T-helper 9 cell (primary cell): ENCODE results near the gene ACSM6.
"Not testable (repeated sequence)": the region's sequence is repeated elsewhere in the genome, so short reads cannot be mapped to it uniquely, and the experiment has no call there.

Experiments used
- DNase-seq: peaks from one replicate; pipeline ENCODE4 v3.0.0-alpha.2; 2020

ACSM6 gene

DNA sequence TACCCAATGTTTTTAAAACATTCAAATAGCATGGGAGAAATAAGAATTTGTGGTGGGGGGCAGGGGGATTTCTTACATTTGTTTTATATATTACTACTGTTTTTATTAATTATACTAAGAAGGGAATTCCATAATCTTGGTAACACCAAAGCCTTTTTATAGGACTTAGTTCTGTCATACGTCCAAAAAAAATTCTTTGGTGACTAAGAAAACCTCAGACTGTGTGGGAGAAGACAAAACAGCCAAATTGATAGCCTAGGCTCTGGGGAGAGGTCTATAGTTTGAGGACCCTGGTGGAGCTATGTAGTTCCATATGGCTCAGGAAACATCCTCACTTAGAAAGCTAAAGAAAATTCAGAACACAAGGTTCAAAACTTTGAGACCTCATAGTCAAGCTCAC is 23.4 kb downstream of the ACSM6 start:
- no peak for DNase-seq

DNA sequence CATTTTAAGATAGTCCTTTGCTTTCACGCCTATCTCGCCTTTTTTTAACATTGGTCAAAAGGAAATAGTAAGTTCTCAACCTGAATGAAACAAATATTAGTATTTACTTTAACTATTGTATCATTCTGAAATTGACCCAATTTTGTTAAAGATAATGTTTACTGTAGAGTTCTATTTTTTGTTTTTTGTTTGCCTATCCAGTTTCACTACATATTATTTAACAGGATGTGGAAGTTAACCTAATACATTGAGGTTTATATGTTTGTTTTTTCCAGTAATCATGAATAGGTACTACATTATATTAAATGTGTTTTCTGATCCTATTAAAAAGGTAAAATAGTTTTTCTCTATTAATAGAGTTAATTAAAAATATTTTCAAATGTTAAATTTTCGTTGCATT is 26.5 kb downstream of the ACSM6 start:
- DNase-seq: no peak

DNA sequence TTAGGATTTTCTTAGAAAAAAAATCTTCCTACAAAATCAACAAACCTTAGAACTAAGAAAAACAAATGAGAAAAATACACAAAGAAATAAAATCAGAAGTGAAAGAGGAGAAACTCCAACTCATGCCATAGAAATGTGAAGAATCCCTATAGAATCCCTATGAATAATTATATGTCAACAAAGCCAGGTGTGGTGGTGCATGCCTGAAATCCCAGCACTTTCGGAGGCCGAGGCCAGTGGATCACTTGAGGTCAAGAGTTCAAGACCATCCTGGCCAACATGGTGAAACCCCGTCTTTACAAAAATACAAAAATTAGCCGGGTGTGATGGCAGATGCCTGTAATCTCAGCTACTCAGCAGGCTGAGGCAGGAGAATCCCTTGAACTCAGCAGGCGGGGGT is 27.1 kb downstream of the ACSM6 start:
- DNase-seq: no peak

DNA sequence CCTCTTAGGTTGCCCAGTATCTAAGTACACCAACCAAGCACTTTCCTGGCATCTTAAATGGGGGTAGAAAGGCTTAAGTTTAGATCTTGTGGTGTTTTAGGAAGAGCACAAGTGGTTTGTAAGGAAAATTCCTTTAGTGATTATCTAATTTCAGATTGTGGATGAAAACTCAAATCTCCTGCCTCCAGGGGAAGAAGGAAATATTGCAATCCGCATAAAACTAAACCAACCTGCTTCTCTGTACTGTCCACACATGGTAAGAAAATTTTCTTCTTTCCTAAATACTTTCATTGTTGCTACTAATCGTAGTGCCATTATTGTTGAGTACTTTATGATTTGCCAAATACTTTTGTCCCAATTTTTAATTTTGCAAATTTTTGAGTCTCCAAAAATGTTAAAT is 31.1 kb downstream of the ACSM6 start:
- no peak for DNase-seq

DNA sequence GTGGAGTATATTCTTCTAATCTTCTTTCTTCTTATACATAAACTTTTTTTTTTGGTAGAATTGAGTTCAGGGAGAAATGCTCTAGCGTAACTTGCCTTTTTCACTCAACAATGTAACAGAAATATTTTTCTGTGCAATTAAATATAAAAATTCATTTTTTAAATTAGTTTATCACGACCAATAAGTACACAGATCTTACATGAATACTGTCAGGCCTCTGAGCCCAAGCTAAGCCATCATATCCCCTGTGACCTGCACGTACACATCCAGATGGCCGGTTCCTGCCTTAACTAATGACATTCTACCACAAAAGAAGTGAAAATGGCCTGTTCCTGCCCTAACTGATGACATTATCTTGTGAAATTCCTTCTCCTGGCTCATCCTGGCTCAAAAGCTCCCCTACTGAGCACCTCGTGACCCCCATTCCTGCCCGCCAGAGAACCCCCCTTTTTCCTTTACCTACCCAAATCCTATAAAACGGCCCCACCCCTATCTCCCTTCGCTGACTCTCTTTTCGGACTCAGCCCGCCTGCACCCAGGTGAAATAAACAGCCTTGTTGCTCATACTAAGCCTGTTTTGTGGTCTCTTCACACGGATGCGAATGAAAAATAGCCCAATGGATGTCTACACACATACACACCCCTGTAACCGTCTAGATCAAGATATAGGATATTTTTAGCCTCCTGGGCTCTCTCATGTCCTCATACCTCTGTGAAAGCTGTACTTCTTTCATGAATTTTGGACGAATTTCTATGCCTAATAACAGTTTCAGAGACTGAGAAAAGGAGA is 35.1 kb downstream of the ACSM6 start:
- not testable (repeated sequence) for DNase-seq

DNA sequence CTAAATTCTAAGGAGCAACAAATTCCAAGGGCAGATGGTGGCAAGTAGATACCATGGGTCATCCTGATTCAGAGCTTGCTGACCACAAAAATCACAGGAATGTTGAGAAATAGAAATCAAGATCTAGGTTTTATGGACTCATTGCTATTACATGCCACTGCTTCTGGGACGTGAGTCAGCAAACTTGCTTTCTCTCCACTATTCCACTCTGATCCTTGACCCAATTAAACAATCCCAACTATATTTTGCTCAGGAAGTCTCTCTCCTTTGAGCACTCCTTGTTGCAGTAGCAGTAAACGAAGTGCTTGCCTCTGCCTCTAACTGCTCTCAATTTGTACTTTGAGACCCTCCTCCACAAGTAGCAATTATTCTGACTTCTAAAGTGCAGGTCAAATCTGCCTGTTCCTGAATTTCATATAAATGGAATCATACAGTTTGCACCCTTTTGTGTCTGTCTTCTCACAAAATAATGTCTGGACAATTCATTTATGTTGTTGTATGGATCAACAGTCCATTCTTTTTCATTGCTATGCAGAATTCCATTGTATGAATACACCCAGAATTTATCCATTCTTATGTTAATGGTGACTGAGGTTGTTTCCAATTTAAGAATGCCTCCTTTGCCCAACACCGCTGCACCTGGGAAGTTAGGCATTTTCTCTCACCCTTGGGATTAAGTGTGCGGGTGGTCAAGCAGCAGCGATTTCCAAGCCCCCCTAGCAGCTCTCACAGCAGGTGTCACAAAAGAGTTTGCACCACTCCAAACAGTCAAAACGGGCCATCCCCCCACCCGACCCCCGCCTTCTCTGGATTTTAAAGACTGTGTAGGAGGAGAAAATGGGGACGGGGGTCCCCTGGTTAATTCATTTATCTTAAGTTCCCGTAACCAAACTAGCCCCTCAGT is 35.9 kb downstream of the ACSM6 start:
- no peak for DNase-seq

DNA sequence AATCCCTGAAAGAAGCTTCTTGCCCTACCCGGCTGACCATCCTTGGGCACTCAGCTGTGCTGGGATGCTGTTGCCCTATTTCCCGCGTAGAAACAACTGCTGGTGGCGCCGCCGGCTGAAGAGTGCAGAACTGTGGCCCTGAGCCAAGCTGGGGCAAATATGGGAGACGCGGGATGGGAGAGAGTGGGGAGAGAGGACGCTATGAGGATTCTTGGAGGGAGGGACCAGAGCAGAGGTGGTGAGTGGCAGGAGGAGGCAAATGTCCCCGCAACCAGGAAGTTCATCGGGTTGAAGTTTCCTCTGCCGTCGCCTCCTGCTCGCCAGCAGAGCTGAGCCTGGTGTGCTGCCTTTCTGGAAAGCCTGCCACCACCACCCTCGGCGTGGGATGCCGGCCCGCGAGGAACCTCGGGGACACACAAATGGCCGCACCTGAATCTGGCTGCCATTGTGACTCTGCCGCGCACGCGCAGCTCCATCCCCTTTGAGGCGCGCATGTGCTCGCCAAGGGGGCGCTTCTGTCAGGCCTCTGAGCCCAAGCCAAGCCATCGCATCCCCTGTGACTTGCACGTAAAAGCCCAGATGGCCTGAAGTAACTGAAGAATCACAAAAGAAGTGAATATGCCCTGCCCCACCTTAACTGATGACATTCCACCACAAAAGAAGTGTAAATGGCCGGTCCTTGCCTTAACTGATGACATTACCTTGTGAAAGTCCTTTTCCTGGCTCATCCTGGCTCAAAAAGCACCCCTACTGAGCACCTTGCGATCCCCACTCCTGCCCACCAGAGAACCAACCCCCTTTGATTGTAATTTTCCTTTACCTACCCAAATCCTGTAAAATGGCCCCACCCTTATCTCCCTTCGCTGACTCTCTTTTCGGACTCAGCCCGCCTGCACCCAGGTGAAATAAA is 36.9 kb downstream of the ACSM6 start:
- DNase-seq: peak; percentile 7

DNA sequence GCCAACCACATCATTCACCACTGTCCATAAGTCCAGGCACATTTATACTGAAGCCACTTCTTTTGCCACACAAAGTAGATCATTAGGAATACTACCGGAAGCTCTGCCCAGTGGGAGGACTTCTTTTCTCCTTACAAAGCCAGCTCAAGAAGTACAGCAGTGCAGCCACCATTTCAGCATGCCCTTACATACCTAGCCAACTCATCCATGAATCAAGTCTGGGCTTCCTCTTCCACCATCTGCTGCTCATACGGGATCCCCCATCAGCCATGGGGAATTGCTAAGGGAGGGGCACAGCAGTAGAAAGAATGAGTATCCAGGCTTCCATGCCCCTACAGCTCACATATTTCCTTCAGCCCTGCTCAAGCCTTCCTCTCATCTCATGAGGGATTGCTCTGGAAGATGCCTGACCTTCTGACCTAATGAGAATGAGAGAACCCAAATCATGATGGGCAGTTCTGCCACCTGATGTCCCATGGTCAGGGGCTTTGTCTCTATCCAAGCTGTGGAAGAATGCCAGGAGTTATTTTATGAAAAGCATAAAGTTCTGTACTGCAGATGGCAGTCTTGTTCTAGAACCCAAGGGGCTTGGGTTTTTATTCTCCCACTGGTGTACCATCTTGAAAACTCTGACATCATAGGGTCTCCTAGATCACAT is 39.5 kb downstream of the ACSM6 start:
- no peak for DNase-seq

DNA sequence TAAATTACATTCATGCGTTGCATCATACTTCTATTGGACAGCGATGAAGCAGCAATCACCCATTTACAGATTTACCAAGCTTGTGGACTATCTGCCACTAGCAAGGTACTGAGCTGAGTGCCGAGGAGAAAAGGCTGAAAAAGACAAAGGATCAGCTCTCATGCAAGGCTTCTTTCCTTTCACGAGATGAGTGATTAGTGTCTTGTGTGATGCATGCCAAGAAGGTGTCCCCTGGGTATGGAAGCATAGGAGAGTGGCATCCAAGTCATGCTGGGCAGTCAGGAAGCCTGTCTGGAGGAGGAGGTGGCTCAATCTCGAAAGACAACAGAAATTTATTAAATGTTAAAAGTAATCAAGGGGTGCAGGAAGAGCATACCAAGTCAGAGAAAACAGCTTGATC is 40.9 kb downstream of the ACSM6 start:
- DNase-seq: no peak

DNA sequence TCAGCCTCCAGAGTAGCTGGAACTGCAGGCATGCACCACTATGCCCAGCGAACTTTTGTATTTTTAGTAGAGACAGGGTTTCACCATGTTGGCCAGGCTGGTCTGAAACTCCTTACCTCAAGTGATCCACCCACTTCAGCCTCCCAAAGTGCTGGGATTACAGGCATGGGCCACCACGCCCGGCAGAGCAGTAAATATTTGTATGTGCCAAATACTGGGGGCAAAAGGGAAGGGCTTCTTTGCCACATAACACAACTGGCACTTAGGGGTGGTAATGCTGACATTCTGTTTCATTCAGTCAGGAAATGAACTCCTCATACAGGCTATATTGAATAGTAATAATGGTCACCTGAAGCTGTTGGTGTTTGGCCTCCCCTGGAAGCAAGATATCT is 41.6 kb downstream of the ACSM6 start:
- DNase-seq: no peak

DNA sequence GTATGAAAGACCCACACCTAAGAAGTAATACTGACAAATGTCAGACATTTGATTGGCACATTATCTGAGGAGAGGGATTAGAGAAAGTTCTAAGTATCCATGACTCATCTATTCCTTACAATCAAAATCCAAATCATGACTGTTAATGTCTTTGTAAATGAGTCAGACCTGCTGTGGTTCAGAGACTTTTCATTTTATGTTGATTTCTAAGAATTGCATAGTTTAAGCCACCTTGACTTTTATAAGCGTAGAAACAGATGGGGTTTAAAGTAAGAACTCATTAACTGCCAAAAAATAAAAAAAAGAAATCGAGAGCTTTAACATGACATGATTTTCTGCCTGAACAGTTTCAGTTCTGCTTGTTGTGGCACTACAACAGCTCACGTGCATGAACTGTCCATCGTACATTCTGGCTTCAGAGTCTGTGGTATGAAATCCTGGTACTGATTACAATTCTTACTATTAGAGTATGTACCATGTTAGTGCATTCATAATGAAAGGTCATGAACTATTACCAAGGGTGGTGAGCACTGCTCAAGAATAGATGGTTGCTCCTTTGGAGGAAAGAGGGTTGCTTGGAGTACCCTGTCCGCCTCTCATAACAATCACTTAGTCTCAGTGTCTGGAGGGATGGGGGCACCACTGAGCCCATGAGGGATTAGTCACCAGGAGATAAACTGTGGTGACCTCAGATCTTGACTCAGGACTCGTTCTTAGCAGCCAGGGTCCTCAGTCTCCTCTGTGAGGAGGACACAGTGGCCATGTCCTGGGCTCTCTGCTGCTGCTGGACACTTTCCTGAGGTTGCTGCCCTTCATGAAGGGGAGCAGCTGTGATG is 42.2 kb downstream of the ACSM6 start:
- DNase-seq: no peak

DNA sequence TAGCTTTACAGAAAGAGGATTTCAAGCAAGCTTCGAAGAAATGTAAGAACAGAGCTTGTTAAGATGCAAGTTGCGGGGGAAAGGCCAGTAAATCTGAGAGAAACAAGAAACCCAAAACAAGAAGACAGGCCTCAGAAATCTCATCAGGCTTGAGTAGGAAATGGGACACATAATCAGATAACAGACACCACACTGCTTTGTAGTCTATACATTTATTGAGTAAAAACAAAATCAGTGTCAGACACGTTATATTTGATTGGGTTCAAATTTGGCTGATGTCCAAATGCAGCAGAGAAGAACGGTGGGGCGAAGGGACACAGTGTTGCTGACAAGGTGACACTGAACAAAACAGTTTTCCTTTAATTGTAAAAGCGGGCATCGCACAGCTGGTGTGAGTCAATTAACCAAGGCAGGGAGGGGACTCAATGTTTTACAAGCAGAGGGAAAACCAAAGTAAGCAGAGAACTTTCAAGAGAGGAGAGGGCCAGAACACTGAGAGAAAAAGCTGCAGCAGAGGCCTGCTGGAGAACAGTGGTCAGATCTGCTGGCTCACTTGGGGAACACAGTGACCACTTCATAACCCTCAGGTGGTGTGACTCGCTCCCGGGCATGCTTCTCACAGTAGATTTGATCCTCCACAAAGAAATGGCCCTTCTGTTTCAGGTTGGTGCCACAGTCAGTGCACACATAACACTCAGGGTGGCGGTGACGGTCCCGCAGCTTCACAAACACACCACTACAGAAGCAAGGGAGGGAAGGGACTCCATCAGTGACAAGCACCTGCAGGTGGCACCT is 43.5 kb downstream of the ACSM6 start:
- no peak for DNase-seq

DNA sequence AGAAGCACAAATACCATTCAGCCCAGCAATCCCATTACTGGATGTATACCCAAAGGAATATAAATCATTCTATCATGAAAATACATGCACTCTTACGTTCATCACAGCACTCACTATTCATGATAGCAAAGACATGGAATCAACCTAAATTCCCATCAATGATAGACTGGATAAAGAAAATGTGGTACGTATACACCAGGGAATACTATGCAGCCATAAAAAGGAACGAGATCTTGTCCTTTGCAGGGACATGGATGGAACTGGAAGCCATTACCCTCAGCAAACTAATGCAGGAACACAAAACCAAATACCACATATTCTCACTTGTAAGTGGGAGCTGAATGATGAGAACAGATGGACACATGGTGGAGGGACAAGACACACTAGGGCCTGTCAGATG is 46.1 kb downstream of the ACSM6 start:
- not testable (repeated sequence) for DNase-seq

DNA sequence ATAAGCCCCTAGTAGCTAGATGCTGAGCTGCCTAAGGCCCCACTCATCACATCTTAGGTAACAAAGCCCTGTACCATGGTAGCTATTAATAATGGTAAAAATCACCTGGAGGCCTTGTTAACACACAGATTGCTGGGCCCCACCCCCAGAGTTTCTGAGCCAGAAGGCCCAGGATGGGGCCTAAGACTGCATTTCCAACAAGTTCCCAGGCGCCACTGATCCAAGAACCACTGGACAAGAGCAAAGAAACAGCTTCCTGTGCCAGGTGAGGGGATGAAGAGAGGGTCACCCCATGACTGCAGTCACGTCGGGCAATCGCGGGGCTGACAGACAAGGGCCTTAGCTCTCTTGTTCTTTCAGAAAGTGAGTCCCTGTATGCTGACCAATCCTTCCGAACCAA is 46.8 kb downstream of the ACSM6 start:
- no peak for DNase-seq

DNA sequence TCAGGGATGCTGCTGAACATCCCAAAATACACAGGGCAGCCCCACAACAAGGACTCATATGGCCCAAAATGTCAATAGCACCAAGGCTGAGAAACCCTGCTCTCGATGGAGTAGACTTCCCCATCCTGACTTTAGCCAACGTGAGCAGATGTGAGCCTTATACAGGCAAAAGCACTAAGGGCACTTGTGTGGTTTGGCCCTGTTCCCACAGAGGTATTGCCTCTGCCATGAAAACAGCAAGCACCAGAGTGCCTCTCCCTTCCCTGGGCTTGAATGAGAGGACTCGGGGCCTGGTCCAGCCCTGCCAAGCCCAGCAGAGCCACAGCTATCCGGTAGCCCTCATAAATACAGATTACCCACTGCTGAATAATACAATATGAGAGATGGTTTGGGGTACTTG is 47.5 kb downstream of the ACSM6 start:
- no peak for DNase-seq

DNA sequence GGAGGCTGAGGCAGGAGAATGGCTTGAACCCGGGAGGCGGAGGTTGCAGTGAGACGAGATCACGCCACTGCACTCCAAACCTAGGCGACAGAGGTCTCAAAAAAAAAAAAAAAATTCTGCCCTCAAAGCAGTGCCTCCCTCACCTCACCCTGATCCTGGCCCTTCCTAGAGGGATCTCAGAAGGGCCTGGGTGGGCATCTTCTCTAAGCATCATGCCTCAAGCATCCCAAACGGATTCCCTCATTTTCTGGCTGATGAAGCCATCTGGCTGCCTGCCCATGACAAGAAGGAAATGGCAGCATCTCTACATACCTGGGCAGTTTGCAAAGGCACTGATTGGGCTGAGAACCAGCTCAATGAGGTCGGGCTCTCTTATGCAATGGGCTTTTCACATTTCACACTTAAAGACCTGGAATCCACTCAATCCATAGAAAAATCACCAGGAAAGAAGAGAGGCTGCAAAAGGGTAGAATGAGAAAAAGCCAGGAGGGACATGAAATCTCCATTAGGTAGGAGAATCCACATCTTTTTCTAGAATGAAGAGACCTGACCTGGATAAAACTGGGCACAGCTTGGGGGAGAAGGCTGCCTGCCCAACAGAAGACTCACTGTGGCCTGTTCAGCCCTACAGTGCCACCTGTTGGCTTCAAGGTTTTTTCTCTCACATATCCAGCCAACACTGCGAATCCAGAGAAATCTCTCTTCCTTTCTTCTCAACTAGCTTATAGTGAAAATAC is 48.7 kb downstream of the ACSM6 start:
- no peak for DNase-seq

DNA sequence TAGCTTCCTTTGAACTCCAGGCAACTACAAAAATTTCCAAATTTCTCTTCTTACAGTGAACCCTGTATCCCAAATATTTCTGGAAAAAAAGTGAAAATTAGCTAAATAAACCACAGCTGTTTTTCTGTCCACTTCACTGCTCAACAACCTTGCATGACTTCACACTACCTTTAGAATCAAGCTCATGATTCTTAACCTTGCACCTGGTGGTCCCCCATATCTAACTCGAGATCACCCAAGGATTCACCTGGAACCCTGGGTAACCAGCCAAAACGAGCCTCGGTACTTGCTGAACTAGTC is 49.2 kb downstream of the ACSM6 start:
- DNase-seq: no peak

DNA sequence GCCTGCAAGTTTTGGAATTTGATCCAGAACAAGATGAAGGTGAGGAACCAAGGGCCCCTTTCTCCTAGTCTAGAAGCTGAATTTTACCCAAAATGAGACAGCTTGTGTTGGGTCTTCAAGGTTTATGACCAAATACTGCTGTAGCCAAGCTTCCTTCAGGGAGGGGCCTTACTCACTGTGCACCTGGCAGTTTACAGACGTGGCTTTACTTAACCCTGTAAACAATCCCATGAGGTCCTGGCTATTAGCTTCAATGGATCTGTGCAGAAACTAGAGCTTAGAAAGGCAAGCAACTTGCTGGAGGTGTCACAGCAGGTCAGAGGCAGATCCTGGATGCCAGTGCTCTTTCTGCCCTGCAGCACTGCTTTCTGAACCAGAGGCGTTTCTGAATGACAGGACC is 50.1 kb downstream of the ACSM6 start:
- DNase-seq: no peak

DNA sequence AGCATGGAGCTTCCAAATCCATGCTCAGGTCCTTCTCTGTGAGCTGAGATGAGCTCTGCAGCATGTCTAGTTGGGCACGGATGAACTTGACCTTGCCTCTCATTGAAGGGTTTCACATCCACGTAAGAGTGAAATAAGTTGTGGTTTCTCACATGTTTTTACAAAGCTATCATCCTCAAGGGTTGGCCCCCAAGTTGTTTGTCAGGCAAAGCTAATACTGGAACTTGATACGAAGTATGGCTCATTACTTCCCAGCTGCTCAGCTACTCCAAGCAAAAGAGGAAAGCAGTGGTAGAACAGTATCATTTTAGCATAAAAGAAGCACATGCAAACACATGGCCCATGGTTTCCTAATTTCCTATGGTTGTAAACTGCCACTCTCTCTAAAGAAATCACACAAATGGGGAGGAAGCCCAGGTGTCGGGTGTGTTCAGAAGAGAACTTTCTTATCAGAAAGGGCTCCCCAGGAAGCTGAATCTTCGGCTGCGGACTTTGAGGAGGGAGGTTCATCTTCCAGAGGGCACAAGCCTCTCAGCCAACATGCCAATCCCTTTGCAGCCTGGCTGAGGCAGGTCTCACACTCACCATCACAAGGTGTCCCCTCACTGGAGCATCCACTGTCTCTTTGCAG is 51.5 kb downstream of the ACSM6 start:
- no peak for DNase-seq

DNA sequence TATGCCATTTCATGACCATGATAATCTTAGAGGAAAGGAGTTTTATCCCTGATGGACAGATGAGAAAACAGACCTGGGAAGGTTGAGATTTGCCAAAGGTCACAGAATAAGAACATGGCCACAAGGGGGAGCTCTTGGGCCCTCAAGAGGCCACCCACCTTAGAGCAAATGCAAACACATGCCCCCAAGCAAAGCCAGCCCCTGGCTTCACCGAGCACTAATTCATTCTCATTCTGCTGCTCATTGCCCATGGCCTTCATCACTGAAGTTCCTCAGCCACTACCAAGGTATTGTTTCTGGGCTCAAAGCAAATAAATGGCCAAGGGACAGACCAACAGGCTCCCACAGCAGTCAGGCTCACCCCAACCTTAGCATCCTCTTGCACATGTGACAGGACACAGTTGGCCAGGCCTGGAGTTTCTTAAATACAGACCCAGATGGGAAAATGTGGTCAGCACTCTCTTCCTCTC is 52.6 kb downstream of the ACSM6 start:
- DNase-seq: peak; percentile 48
